Measurements from ENCODE around the gene TMEM132A.
"Not testable (repeated sequence)": the region's sequence is repeated elsewhere in the genome, so short reads cannot be mapped to it uniquely, and the experiment has no call there.

TMEM132A gene

GRCh38 chr11:60973699-60974098 lies 49.4 kb downstream of the TMEM132A start:
- TF ChIP-seq, protein P1, sequence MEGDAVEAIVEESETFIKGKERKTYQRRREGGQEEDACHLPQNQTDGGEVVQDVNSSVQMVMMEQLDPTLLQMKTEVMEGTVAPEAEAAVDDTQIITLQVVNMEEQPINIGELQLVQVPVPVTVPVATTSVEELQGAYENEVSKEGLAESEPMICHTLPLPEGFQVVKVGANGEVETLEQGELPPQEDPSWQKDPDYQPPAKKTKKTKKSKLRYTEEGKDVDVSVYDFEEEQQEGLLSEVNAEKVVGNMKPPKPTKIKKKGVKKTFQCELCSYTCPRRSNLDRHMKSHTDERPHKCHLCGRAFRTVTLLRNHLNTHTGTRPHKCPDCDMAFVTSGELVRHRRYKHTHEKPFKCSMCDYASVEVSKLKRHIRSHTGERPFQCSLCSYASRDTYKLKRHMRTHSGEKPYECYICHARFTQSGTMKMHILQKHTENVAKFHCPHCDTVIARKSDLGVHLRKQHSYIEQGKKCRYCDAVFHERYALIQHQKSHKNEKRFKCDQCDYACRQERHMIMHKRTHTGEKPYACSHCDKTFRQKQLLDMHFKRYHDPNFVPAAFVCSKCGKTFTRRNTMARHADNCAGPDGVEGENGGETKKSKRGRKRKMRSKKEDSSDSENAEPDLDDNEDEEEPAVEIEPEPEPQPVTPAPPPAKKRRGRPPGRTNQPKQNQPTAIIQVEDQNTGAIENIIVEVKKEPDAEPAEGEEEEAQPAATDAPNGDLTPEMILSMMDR (IDR thresholded peaks at IDR 0.05; ENCODE audit: low read depth, low read length) = no peak
- no peak overlapping the region for H3K4me3 ChIP-seq (ENCODE audit: low read depth, low read length)

DNA sequence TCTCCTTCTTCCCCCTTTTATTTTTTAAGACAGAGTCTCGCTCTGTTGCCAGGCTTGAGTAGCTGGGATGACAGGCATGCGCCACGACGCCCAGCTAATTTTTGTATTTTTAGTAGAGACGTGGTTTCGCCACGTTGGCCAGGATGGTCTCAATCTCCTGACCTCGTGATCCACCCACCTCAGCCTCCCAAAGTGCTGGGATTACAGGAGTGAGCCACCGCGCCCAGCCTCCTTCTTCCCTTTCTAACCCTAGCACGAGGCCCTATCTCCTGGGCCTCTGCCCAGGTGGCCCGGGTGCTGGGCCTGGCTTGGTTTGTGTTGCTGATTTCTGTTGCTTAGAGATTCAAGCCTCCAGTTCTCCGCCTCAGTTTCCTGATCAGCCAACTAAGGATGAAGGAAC lies 50.1 kb downstream of the TMEM132A start:
- H3K4me3 ChIP-seq (ENCODE audit: low read depth, low read length) = not testable (repeated sequence)

- no peak overlapping the region for H3K4me3 ChIP-seq (ENCODE audit: low read depth, low read length)
Measured at GRCh38 chr11:60974726-60975125, 50.5 kb downstream of the TMEM132A start.

DNA sequence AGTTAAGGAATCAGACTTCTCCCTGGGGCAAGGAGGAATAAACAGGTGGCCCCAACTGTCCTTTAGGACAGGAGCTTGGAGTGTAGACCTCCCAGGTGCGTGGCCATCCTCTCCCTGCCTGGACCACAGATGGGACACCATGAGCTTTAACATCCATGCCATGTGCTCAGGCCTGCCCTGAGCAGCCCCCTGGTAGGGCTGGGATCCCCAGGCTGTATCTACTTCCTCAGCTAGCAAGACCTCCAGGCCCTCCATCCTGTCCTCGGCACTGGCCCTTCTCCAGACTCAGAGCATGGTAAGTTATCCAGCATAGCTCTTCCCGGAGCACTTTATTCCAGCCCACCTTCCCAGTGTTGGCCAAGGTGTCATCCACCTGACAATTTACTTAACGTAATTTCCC lies 53.0 kb downstream of the TMEM132A start:
- TF ChIP-seq, protein P1 (IDR thresholded peaks at IDR 0.05; ENCODE audit: low read depth, low read length) = no peak

More at GRCh38 chr11:60974726-60975125, 50.5 kb downstream of the TMEM132A start:
- TF ChIP-seq, protein P1 (IDR thresholded peaks at IDR 0.05; ENCODE audit: low read depth, low read length) = no peak

GRCh38 chr11:60977836-60978235 lies 53.6 kb downstream of the TMEM132A start:
- TF ChIP-seq, protein P1 (IDR thresholded peaks at IDR 0.05; ENCODE audit: low read depth, low read length) = no peak
- no peak overlapping the region for H3K4me3 ChIP-seq (ENCODE audit: low read depth, low read length)

More for the DNA sequence above, 53.0 kb downstream of the TMEM132A start:
- no peak overlapping the region for H3K4me3 ChIP-seq (ENCODE audit: low read depth, low read length)

DNA sequence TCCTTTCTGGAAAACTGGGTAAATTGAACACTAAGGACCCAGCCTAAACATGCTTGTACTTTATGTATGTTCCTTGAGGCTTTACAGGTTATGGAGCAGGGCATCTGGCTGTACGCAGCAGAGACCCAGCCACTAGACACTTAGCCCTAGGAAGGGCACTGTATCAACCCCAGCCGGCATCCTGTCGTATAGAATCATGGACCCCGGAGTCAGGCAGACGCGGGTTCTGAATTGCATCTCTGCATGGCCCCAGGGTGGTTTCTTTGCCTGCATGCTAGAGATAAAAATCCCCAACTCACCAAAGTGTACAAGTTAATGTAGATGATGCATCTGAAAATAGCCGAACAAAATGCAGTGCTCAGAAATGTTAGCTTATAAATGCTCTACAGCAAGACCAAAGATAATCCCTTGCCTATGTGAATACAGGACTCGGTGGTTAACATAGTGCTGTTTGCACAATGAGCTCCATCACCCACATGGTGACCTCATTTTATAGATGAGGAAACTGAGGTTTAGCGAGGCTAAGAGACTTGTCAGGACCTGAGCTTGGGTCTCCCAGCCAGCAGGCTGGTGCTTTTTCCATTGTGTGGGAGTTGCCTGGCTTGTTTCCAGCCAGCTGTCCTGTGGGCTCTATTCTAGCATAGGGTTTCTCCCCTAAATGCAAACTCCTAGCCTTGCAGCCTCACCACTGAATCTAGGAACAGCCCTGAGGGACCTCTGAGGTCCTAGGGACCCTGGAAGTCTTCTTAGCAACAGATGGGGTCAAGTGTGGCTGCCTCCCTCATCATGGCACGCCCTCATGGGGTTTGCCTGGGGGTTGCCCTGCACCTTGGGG lies 54.5 kb downstream of the TMEM132A start:
- TF ChIP-seq, protein P1 (IDR thresholded peaks at IDR 0.05; ENCODE audit: low read depth, low read length) = no peak
- H3K4me3 ChIP-seq (ENCODE audit: low read depth, low read length) = no peak overlapping the region

GRCh38 chr11:60981515-60981914 lies 57.3 kb downstream of the TMEM132A start:
- no peak overlapping the region for H3K4me3 ChIP-seq (ENCODE audit: low read depth, low read length)
- TF ChIP-seq, protein P1 (IDR thresholded peaks at IDR 0.05; ENCODE audit: low read depth, low read length) = no peak
